Smooth muscle cell (in vitro differentiated cells): ENCODE measurements around the gene SC5D. TPM values are rescaled to one million over a fixed set of nuclear protein-coding genes. Genes with fewer than 3 reads are reported as not detected.

Source experiments
- DNase-seq: peaks from one replicate; lab custom pipeline; 2025; ENCODE audit not compliant: unreplicated experiment; lab: John Stamatoyannopoulos, UW
- H2AFZ ChIP-seq: fragments of 200-600 bp; sonication (generic); 2 replicates; pipeline ENCODE4 v1.6.0; 2016; ENCODE audit warnings: antibody characterized with exemption, low read depth, mild to moderate bottlenecking
- H3F3A ChIP-seq: fragments of 200-600 bp; sonication (generic); 2 replicates; pipeline ENCODE4 v1.6.0; 2017; ENCODE audit warnings: antibody characterized with exemption, low read depth
- H3K27ac ChIP-seq: fragments of 200-600 bp; sonication (generic); 2 replicates; pipeline ENCODE4 v1.5.1; 2016; ENCODE audit warnings: low read depth, mild to moderate bottlenecking
- H3K27me3 ChIP-seq: fragments of 200-600 bp; sonication (generic); 2 replicates; pipeline ENCODE4 v1.6.1; 2016; ENCODE audit warnings: low read depth, mild to moderate bottlenecking
- H3K36me3 ChIP-seq: fragments of 200-600 bp; sonication (generic); 2 replicates; pipeline ENCODE4 v1.5.1; 2016; ENCODE audit warnings: low read depth
- H3K4me1 ChIP-seq: fragments of 200-600 bp; sonication (generic); 2 replicates; pipeline ENCODE4 v1.5.1; 2016; ENCODE audit warnings: low read depth
- H3K4me2 ChIP-seq: fragments of 200-600 bp; sonication (generic); 2 replicates; pipeline ENCODE4 v1.6.0; 2016; ENCODE audit warnings: mild to moderate bottlenecking
- H3K4me3 ChIP-seq: fragments of 200-600 bp; sonication (generic); 2 replicates; pipeline ENCODE4 v1.5.1; 2016; ENCODE audit warnings: mild to moderate bottlenecking
- H3K79me2 ChIP-seq: fragments of 200-600 bp; sonication (generic); 2 replicates; pipeline ENCODE4 v1.6.0; 2016; ENCODE audit warnings: low read depth, mild to moderate bottlenecking
- H3K9ac ChIP-seq: fragments of 200-600 bp; sonication (generic); 2 replicates; pipeline ENCODE4 v1.6.0; 2016; ENCODE audit warnings: low read depth
- H3K9me3 ChIP-seq: fragments of 200-600 bp; sonication (generic); replicated peaks from 2 replicates; pipeline ENCODE4 v1.5.1; 2016; ENCODE audit warnings: low read depth
- H4K20me1 ChIP-seq: fragments of 200-600 bp; sonication (generic); 2 replicates; pipeline ENCODE4 v1.6.0; 2016; ENCODE audit warnings: low read depth
- WGBS: methylation state at CpG from one replicate; pipeline ENCODE4 v1.1.7; 2016; ENCODE audit warnings: low lambda C conversion rate; 5-methylcytosine and 5-hydroxymethylcytosine counted together
- polyA plus RNA-seq: library from polyadenylated mRNA; unstranded; fragments of >200 nt; fragmentation: Nextera tagmentation; extraction: Ambion mirVana; gene quantifications from 2 replicates; pipeline ENCODE4 v1.2.1, GENCODE V29; 2016
- total RNA-seq: library from RNA; depleted of rRNA; stranded (reverse); fragments of >200 nt; gene quantifications from 2 replicates; pipeline ENCODE4 v1.2.3, GENCODE V29; 2014
- TF ChIP-seq, protein P1 (sequence below): fragments of 200-600 bp; sonication (generic); IDR thresholded peaks from 2 replicates; pipeline ENCODE4 v1.5.1; 2017; ENCODE audit warnings: borderline replicate concordance, mild to moderate bottlenecking, antibody characterized with exemption; ENCODE audit not compliant: insufficient read depth, poor library complexity, severe bottlenecking

Gene SC5D
- total and polyA plus RNA-seq, 2 experiments from 2014 or later, result 59.5 to 138 TPM

- peaks cover 30% of the 10 kb centered on the region for H4K20me1 ChIP-seq
- H3F3A ChIP-seq, result no peaks in the 10 kb centered on the region
- DNase-seq, result no peak
- H2AFZ ChIP-seq, result no peak overlapping the region
- H3K4me3 ChIP-seq, result peak overlapping the region; percentile 69
- TF ChIP-seq, protein P1, sequence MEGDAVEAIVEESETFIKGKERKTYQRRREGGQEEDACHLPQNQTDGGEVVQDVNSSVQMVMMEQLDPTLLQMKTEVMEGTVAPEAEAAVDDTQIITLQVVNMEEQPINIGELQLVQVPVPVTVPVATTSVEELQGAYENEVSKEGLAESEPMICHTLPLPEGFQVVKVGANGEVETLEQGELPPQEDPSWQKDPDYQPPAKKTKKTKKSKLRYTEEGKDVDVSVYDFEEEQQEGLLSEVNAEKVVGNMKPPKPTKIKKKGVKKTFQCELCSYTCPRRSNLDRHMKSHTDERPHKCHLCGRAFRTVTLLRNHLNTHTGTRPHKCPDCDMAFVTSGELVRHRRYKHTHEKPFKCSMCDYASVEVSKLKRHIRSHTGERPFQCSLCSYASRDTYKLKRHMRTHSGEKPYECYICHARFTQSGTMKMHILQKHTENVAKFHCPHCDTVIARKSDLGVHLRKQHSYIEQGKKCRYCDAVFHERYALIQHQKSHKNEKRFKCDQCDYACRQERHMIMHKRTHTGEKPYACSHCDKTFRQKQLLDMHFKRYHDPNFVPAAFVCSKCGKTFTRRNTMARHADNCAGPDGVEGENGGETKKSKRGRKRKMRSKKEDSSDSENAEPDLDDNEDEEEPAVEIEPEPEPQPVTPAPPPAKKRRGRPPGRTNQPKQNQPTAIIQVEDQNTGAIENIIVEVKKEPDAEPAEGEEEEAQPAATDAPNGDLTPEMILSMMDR, result no peak
- H3K9ac ChIP-seq, result no peak overlapping the region
- WGBS, result 94% methylated on average over 3 of the region's 3 CpGs
- no peaks in the 10 kb centered on the region for H3K9me3 ChIP-seq
- H3K27me3 ChIP-seq, result no peaks in the 10 kb centered on the region
- H3K4me2 ChIP-seq, result no peak overlapping the region
- no peaks in the 10 kb centered on the region for H3K36me3 ChIP-seq
- H3K4me1 ChIP-seq, result peaks cover 31% of the 10 kb centered on the region
- peaks cover 35% of the 10 kb centered on the region for H3K79me2 ChIP-seq
- no peak overlapping the region for H3K27ac ChIP-seq
Measured at GRCh38 chr11:121291319-121291718, 1.3 kb upstream of the SC5D start.

DNA sequence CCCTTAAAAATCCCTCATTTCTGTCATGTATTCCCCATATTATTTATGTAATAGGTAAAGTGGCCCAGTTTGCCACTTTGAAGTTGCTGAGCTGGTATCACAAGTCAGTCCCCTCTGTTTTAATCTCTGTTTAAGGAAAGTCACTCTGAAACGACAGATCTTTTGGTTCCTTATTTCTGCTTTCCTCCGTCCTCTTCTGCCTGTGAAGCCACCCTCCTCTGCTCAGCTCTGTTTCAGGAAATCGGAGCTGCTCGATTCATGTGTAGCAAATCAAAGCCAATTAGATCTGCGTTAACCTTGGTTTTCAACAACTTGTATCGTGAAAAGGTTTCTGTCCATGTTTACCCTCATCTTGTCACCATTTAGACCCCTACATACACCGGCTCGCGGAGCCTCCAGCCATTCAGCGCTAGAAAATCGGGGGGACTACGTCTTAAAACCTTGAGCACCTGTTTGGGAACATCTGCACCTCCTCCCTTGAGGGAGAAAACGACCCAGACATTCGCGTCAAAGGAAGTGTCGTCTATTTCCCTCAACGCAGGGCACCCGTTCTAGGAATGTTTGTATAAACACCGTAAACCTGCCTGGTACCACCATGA, 576 bp upstream of the SC5D start:
- Histone ChIP-seq H3K4me3 (peak overlapping the region; percentile 69), H4K20me1 (peaks cover 37% of the 10 kb centered on the region), H3K4me1 (peaks cover 31% of the 10 kb centered on the region), H3K79me2 (peaks cover 42% of the 10 kb centered on the region), H3K9ac (peak overlapping the region; percentile 66), H2AFZ (peak overlapping the region; percentile 99), H3K27ac (peak overlapping the region; percentile 36), H3F3A (no peaks in the 10 kb centered on the region), H3K27me3 (no peaks in the 10 kb centered on the region), H3K36me3 (no peaks in the 10 kb centered on the region), H3K9me3 (no peaks in the 10 kb centered on the region), H3K4me2 (peak overlapping the region; percentile 94)
- TF ChIP-seq, protein P1, result no peak
- 2% methylated on average over 19 of the region's 19 CpGs for whole genome bisulfite sequencing
- no peak for DNase-seq

- peaks cover 31% of the 10 kb centered on the region for H3K4me1 ChIP-seq
- H3K4me2 ChIP-seq, result peak overlapping the region; percentile 94
- 1% methylated on average over 5 of the region's 5 CpGs for WGBS
- TF ChIP-seq, protein P1, result no peak
- H3K9ac ChIP-seq, result peak overlapping the region; percentile 81
- peak overlapping the region; percentile 17 for H2AFZ ChIP-seq
- H3K27me3 ChIP-seq, result no peaks in the 10 kb centered on the region
- no peaks in the 10 kb centered on the region for H3K9me3 ChIP-seq
- no peak for DNase-seq
- peaks cover 55% of the 10 kb centered on the region for H3K79me2 ChIP-seq
- peak overlapping the region; percentile 73 for H3K27ac ChIP-seq
- H4K20me1 ChIP-seq, result peaks cover 49% of the 10 kb centered on the region
- peak overlapping the region; percentile 69 for H3K4me3 ChIP-seq
- H3F3A ChIP-seq, result no peaks in the 10 kb centered on the region
- H3K36me3 ChIP-seq, result no peaks in the 10 kb centered on the region
Measured at GRCh38 chr11:121293288-121293594, 670 bp downstream of the SC5D start.
